Kidney (tissue), 14 donors: ENCODE results near the gene GAGE12H. TPM values are rescaled to one million over a fixed set of nuclear protein-coding genes. Genes with fewer than 3 reads are reported as not detected.
A peak's percentile ranks its signal among the peaks of the same experiment; 100 is the strongest.

Source experiments
- DNase-seq, 5 donors: peaks; one replicate each; pipeline ENCODE4 v3.0.0-alpha.2; 2013 to 2020
- FAIRE-seq: peaks from 2 replicates; lab custom pipeline; 2012; peaks lifted over from hg19 to GRCh38; lab: Jason Lieb, UNC
- H3K27ac ChIP-seq, 2 donors: one replicate each; pipeline ENCODE4 v1.7.0; 2013; ENCODE audit warnings: low read depth in 2 of 2, low read length in 2 of 2, inconsistent platforms in 1 of 2
- H3K27me3 ChIP-seq: one replicate; pipeline ENCODE4 v1.7.1; 2013; ENCODE audit warnings: low read length, inconsistent platforms; ENCODE audit not compliant: control insufficient read depth, insufficient read depth
- H3K36me3 ChIP-seq, 3 donors: one replicate each; pipeline versions ENCODE4 v1.7.0 to v1.7.1; 2013; ENCODE audit warnings: low read length in 3 of 3, control low read depth in 1 of 3, inconsistent platforms in 1 of 3; ENCODE audit not compliant: insufficient read depth in 3 of 3, control insufficient read depth in 2 of 3
- H3K4me1 ChIP-seq, 3 donors: one replicate each; pipeline versions ENCODE4 v1.7.0 to v1.7.1; 2013; ENCODE audit warnings: low read length in 3 of 3, inconsistent platforms in 1 of 3, low read depth in 1 of 3; ENCODE audit not compliant: control insufficient read depth in 2 of 3, insufficient read depth in 2 of 3
- H3K4me3 ChIP-seq, 3 donors: one replicate each; pipeline versions ENCODE4 v1.7.0 to v1.8.1; 2013; ENCODE audit warnings: low read length in 3 of 3, control low read depth in 1 of 3, inconsistent platforms in 1 of 3
- H3K9ac ChIP-seq, 3 donors: one replicate each; pipeline versions ENCODE4 v1.7.0 to v1.7.1; 2013; ENCODE audit warnings: low read length in 3 of 3, control low read depth in 1 of 3, inconsistent platforms in 1 of 3
- H3K9me3 ChIP-seq, 3 donors: one replicate each; pipeline versions ENCODE4 v1.7.0 to v1.7.1; 2013; ENCODE audit warnings: low read length in 3 of 3, control low read depth in 1 of 3, inconsistent platforms in 1 of 3; ENCODE audit not compliant: control insufficient read depth in 2 of 3, insufficient read depth in 1 of 3
- intact Hi-C: fragments of 100-400 bp; cut with DNase I; formaldehyde crosslinking; loops from one replicate; pipeline ENCODE4 v1.11.1; 2022
- polyA plus RNA-seq: library from polyadenylated mRNA; stranded (reverse); fragments of 350-450 nt; fragmentation: Illumina TruSeq; extraction: RNeasy Lipid Tissue Mini Kit (QIAGEN cat#74804); gene quantifications from one replicate; pipeline ENCODE4 v1.2.3, GENCODE V29; 2014; ENCODE audit warnings: low read depth, low replicate concordance; ENCODE audit not compliant: insufficient read depth
- total RNA-seq: library from RNA; stranded (reverse); fragmentation: NEBNext Ultra II Directional; extraction: Animal tissue kit (Norgen Biotek cat#: 25700); gene quantifications from one replicate; pipeline ENCODE4 v1.2.1, GENCODE V29; 2021
- TF ChIP-seq, protein P1 (sequence below): IDR thresholded peaks from 3 replicates; pipeline ENCODE4 v1.5.1; 2012; ENCODE audit warnings: mild to moderate bottlenecking, moderate library complexity, borderline replicate concordance; ENCODE audit not compliant: insufficient read depth; ENCODE audit errors: extremely low read depth
- donor health status: control.
- donor health status: control.
- donor health status: control.
- donor health status: control.
- donor health status: control.
- donor health status: DM: yes; HTN: yes; CAD: no.
- donor health status: Normal renal cell carcinoma (clear cell type).

The GAGE12H gene
- total and polyA plus RNA-seq, 2 donors from 2014 or later = not detected

- H3K27me3 ChIP-seq = no peaks in the 10 kb centered on the region
Measured at GRCh38 chrX:49618574-49618973, 38.8 kb downstream of the GAGE12H start.

GRCh38 chrX:49627086-49627777 is 47.5 kb downstream of the GAGE12H start:
- FAIRE-seq = no peak

More at GRCh38 chrX:49618574-49618973, 38.8 kb downstream of the GAGE12H start:
- Histone ChIP-seq H3K36me3 (no peaks in the 10 kb centered on the region), H3K9ac (no peak overlapping the region), H3K4me1 (no peaks in the 10 kb centered on the region), H3K9me3 (no peaks in the 10 kb centered on the region), H3K4me3 (no peak overlapping the region), H3K27ac (no peak overlapping the region)
- no peak for DNase-seq
- intact Hi-C loops = no loop called here
- TF ChIP-seq, protein P1, sequence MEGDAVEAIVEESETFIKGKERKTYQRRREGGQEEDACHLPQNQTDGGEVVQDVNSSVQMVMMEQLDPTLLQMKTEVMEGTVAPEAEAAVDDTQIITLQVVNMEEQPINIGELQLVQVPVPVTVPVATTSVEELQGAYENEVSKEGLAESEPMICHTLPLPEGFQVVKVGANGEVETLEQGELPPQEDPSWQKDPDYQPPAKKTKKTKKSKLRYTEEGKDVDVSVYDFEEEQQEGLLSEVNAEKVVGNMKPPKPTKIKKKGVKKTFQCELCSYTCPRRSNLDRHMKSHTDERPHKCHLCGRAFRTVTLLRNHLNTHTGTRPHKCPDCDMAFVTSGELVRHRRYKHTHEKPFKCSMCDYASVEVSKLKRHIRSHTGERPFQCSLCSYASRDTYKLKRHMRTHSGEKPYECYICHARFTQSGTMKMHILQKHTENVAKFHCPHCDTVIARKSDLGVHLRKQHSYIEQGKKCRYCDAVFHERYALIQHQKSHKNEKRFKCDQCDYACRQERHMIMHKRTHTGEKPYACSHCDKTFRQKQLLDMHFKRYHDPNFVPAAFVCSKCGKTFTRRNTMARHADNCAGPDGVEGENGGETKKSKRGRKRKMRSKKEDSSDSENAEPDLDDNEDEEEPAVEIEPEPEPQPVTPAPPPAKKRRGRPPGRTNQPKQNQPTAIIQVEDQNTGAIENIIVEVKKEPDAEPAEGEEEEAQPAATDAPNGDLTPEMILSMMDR = no peak
- no peak for FAIRE-seq

More at GRCh38 chrX:49627086-49627777, 47.5 kb downstream of the GAGE12H start:
- no peaks in the 10 kb centered on the region for H3K36me3 ChIP-seq
- no peaks in the 10 kb centered on the region for H3K9me3 ChIP-seq
- H3K4me3 ChIP-seq = peak overlapping the region in 1 of 3 donors; percentile 21
- DNase-seq = peak in 4 of 5 donors; percentile 39 to 74 (median 60)
- no peak overlapping the region for H3K27ac ChIP-seq
- no peak overlapping the region for H3K9ac ChIP-seq
- TF ChIP-seq, protein P1 = peak; percentile 16
- intact Hi-C loops = no loop called here
- H3K4me1 ChIP-seq = no peaks in the 10 kb centered on the region
- no peaks in the 10 kb centered on the region for H3K27me3 ChIP-seq

Other genes starting within 250 kb of the GAGE12H start
- not detected for gene GAGE13, start 248.4 kb upstream of the GAGE12H start, total RNA-seq
- gene GAGE13, start 248.4 kb upstream of the GAGE12H start, polyA plus RNA-seq = not detected
- gene GAGE12C, start 47.8 kb upstream of the GAGE12H start, total RNA-seq = not detected
- gene GAGE12C, start 47.8 kb upstream of the GAGE12H start, polyA plus RNA-seq = not detected
- not detected for gene GAGE12D, start 38.2 kb upstream of the GAGE12H start, total RNA-seq
- not detected for gene GAGE12D, start 38.2 kb upstream of the GAGE12H start, polyA plus RNA-seq
- gene GAGE12E, start 28.7 kb upstream of the GAGE12H start, total RNA-seq = not detected
- not detected for gene GAGE12E, start 28.7 kb upstream of the GAGE12H start, polyA plus RNA-seq
- not detected for gene GAGE12F, start 19.1 kb upstream of the GAGE12H start, total RNA-seq
- gene GAGE12F, start 19.1 kb upstream of the GAGE12H start, polyA plus RNA-seq = not detected
- gene GAGE12G, start 9.5 kb upstream of the GAGE12H start, total RNA-seq = not detected
- gene GAGE12G, start 9.5 kb upstream of the GAGE12H start, polyA plus RNA-seq = not detected
- gene GAGE2A, start 9.5 kb downstream of the GAGE12H start, total RNA-seq = not detected
- not detected for gene GAGE2A, start 9.5 kb downstream of the GAGE12H start, polyA plus RNA-seq
- not detected for gene GAGE1, start 19.1 kb downstream of the GAGE12H start, total RNA-seq
- gene GAGE1, start 19.1 kb downstream of the GAGE12H start, polyA plus RNA-seq = not detected
- not detected for gene PAGE1, start 116.0 kb downstream of the GAGE12H start, total RNA-seq
- gene PAGE1, start 116.0 kb downstream of the GAGE12H start, polyA plus RNA-seq = not detected
- not detected for gene PAGE4, start 249.4 kb downstream of the GAGE12H start, total RNA-seq
- not detected for gene PAGE4, start 249.4 kb downstream of the GAGE12H start, polyA plus RNA-seq